Measurements from ENCODE around the gene CFAP119.

GRCh38 chr16:30764086-30764485, 2.2 kb upstream of the CFAP119 start:
- TF ChIP-seq CTCF (IDR thresholded peaks at IDR 0.05) (no peak), POLR2A (IDR thresholded peaks at IDR 0.05) (no peak)
